WTC11 (cell line): ENCODE data around the gene SLC25A46. TPM values are rescaled to one million over a fixed set of nuclear protein-coding genes. Genes with fewer than 3 reads are reported as not detected.

Experiments
- ATAC-seq: fragments of 200-7000 bp; cut with Tn5 transposase; 2 replicates; pipeline ENCODE4 v1.10.0; 2021; ENCODE audit warnings: mild to moderate bottlenecking, moderate library complexity
- CTCF ChIA-PET: fragments of 300-600 bp; sonication (Branson Sonifier 250); formaldehyde crosslinking; loops from one replicate; lab custom pipeline; 2021; ENCODE audit warnings: antibody characterized with exemption; lab: Charles Lee
- POLR2A ChIA-PET: fragments of 350-600 bp; sonication (Branson Sonifier 250); formaldehyde crosslinking; loops from one replicate; lab custom pipeline; 2021; ENCODE audit warnings: antibody characterized with exemption; lab: Charles Lee
- DNase-seq: peaks from one replicate; pipeline ENCODE4 v3.0.0; 2021; ENCODE audit warnings: low spot score
- H3K27ac Mint-ChIP-seq: 2 replicates; pipeline ENCODE4 v1.8.0; 2021; ENCODE audit warnings: mixed read lengths
- H3K27me3 Mint-ChIP-seq: 2 replicates; pipeline ENCODE4 v1.8.0; 2021; ENCODE audit warnings: low read depth, mild to moderate bottlenecking, moderate library complexity, mixed read lengths
- H3K36me3 Mint-ChIP-seq: 2 replicates; pipeline ENCODE4 v1.8.0; 2021; ENCODE audit warnings: mixed read lengths
- H3K4me1 Mint-ChIP-seq: 2 replicates; pipeline ENCODE4 v1.8.0; 2022; ENCODE audit warnings: mixed read lengths
- H3K4me3 Mint-ChIP-seq: 2 replicates; pipeline ENCODE4 v1.8.0; 2021; ENCODE audit warnings: mild to moderate bottlenecking, moderate library complexity, mixed read lengths
- H3K9me3 Mint-ChIP-seq: 2 replicates; pipeline ENCODE4 v1.8.0; 2021; ENCODE audit warnings: mixed read lengths
- ATF1 ChIP-seq: sonication (generic); formaldehyde crosslinking; IDR thresholded peaks from 2 replicates; pipeline ENCODE4 v1.8.1; 2023; ENCODE audit warnings: mild to moderate bottlenecking, moderate library complexity, missing genetic modification reagents
- CREM ChIP-seq: sonication (generic); formaldehyde crosslinking; IDR thresholded peaks from 2 replicates; pipeline ENCODE4 v1.8.1; 2022; ENCODE audit warnings: mild to moderate bottlenecking, missing genetic modification reagents, moderate library complexity
- FOXJ3 ChIP-seq: sonication (generic); formaldehyde crosslinking; IDR thresholded peaks from 2 replicates; pipeline ENCODE4 v1.9.0; 2021; ENCODE audit warnings: missing genetic modification reagents, mild to moderate bottlenecking, borderline replicate concordance
- FOXP1 ChIP-seq: sonication (generic); formaldehyde crosslinking; IDR thresholded peaks from 2 replicates; pipeline ENCODE4 v1.8.0; 2022; ENCODE audit warnings: missing genetic modification reagents, mild to moderate bottlenecking, moderate library complexity, borderline replicate concordance
- KAT7 ChIP-seq: sonication (generic); formaldehyde crosslinking; IDR thresholded peaks from 2 replicates; pipeline ENCODE4 v1.8.1; 2023; ENCODE audit warnings: missing genetic modification reagents, mild to moderate bottlenecking, borderline replicate concordance
- NFYB ChIP-seq: sonication (generic); formaldehyde crosslinking; conservative IDR thresholded peaks from 2 replicates; pipeline ENCODE4 v1.8.0; 2022; ENCODE audit warnings: low read depth, missing genetic modification reagents
- NR2C2 ChIP-seq: sonication (generic); formaldehyde crosslinking; IDR thresholded peaks from 2 replicates; pipeline ENCODE4 v1.8.0; 2022; ENCODE audit warnings: mild to moderate bottlenecking, missing genetic modification reagents
- SMAD4 ChIP-seq: sonication (generic); formaldehyde crosslinking; IDR thresholded peaks from 2 replicates; pipeline ENCODE4 v1.8.0; 2022; ENCODE audit warnings: mild to moderate bottlenecking, missing genetic modification reagents
- SOX15 ChIP-seq: fragments of 250-450 bp; sonication (Bioruptor Pico); IDR thresholded peaks from 2 replicates; pipeline ENCODE4 v1.9.0; 2021; ENCODE audit warnings: mild to moderate bottlenecking
- ZBTB21 ChIP-seq: sonication (generic); formaldehyde crosslinking; IDR thresholded peaks from 2 replicates; pipeline ENCODE4 v1.8.1; 2023; ENCODE audit warnings: mild to moderate bottlenecking, missing genetic modification reagents, borderline replicate concordance
- ZNF396 ChIP-seq: fragments of 250-450 bp; sonication (Bioruptor Pico); IDR thresholded peaks from 2 replicates; pipeline ENCODE4 v1.8.0; 2021; ENCODE audit warnings: mild to moderate bottlenecking, moderate library complexity, borderline replicate concordance
- total RNA-seq: library from RNA; stranded (reverse); gene quantifications from 3 replicates; pipeline ENCODE4 v1.2.3, GENCODE V29; 2021
- TF ChIP-seq, protein P1 (sequence below): sonication (generic); formaldehyde crosslinking; IDR thresholded peaks from 2 replicates; pipeline ENCODE4 v1.8.1; 2022; ENCODE audit warnings: mild to moderate bottlenecking, moderate library complexity, missing genetic modification reagents
- TF ChIP-seq, protein P2 (sequence below): fragments of 250-450 bp; sonication (Bioruptor Pico); IDR thresholded peaks from 2 replicates; pipeline ENCODE4 v1.9.0; 2021; ENCODE audit warnings: mild to moderate bottlenecking
- TF ChIP-seq, protein P3 (sequence below): sonication (generic); formaldehyde crosslinking; IDR thresholded peaks from 2 replicates; pipeline ENCODE4 v1.8.1; 2022; ENCODE audit warnings: low read depth, missing genetic modification reagents, borderline replicate concordance
- TF ChIP-seq, protein P4 (sequence below): sonication (generic); formaldehyde crosslinking; IDR thresholded peaks from 2 replicates; pipeline ENCODE4 v1.8.1; 2022; ENCODE audit warnings: low read depth, mild to moderate bottlenecking, moderate library complexity, missing genetic modification reagents, borderline replicate concordance
- TF ChIP-seq, protein P5 (sequence below): sonication (generic); formaldehyde crosslinking; IDR thresholded peaks from 2 replicates; pipeline ENCODE4 v1.8.0; 2022; ENCODE audit warnings: missing genetic modification reagents
- TF ChIP-seq, protein P6 (sequence below): sonication (generic); formaldehyde crosslinking; IDR thresholded peaks from 2 replicates; pipeline ENCODE4 v1.8.1; 2022; ENCODE audit warnings: missing genetic modification reagents, borderline replicate concordance
- TF ChIP-seq, protein P7 (sequence below): sonication (generic); formaldehyde crosslinking; IDR thresholded peaks from 2 replicates; pipeline ENCODE4 v1.8.1; 2023; ENCODE audit warnings: mild to moderate bottlenecking, missing genetic modification reagents, borderline replicate concordance

SLC25A46 gene
- total RNA-seq, 1 experiment from 2014 or later, result 19.2 TPM

DNA sequence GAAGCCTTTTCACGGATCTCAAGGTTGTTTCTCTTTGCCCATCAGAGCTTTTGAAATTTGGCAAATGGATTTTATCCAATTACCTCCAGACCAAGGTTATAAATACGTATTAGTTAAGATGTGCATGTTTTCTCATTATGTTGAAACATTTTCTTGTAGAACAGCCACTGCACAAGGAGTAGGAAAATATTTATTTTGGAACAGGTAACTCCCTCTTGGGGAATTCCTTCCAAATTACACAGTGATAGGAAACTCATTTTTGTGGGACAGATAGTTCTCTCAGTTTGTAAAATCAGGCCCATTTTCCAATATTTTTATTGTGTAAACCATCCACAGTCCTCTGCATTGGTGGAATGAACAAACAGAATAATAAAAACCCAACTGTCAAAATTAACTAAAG lies 35.3 kb upstream of the SLC25A46 start:
- ChIA-PET POLR2A (no interaction called here), CTCF (interaction anchor here (0.9 kb wide), 1 partner anchor 11 kb away, joined by 5 read pairs; no protein-coding TSS in a partner anchor)
- no peak overlapping the region for H3K27ac Mint-ChIP-seq
- ATAC-seq, result no peak
- H3K4me3 Mint-ChIP-seq, result no peak overlapping the region
- H3K27me3 Mint-ChIP-seq, result peaks cover 5% of the 10 kb centered on the region; the same call in 1 of the 2 replicates
- no peaks in the 10 kb centered on the region for H3K4me1 Mint-ChIP-seq
- H3K9me3 Mint-ChIP-seq, result no peaks in the 10 kb centered on the region
- no peaks in the 10 kb centered on the region for H3K36me3 Mint-ChIP-seq
- no peak for DNase-seq
- TF ChIP-seq FOXP1 (CRISPR knock-in tag) (no peak), SMAD4 (CRISPR knock-in tag) (no peak), KAT7 (CRISPR knock-in tag) (no peak), ZNF396 (CRISPR knock-in tag) (no peak), ZBTB21 (no peak), CREM (CRISPR knock-in tag) (no peak), SOX15 (CRISPR knock-in tag) (no peak), NFYB (no peak), NR2C2 (CRISPR knock-in tag) (no peak)
- TF ChIP-seq, protein P1, sequence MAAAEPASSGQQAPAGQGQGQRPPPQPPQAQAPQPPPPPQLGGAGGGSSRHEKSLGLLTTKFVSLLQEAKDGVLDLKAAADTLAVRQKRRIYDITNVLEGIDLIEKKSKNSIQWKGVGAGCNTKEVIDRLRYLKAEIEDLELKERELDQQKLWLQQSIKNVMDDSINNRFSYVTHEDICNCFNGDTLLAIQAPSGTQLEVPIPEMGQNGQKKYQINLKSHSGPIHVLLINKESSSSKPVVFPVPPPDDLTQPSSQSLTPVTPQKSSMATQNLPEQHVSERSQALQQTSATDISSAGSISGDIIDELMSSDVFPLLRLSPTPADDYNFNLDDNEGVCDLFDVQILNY, result no peak
- TF ChIP-seq, protein P2, sequence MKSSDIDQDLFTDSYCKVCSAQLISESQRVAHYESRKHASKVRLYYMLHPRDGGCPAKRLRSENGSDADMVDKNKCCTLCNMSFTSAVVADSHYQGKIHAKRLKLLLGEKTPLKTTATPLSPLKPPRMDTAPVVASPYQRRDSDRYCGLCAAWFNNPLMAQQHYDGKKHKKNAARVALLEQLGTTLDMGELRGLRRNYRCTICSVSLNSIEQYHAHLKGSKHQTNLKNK (CRISPR knock-in tag), result no peak
- TF ChIP-seq, protein P3, sequence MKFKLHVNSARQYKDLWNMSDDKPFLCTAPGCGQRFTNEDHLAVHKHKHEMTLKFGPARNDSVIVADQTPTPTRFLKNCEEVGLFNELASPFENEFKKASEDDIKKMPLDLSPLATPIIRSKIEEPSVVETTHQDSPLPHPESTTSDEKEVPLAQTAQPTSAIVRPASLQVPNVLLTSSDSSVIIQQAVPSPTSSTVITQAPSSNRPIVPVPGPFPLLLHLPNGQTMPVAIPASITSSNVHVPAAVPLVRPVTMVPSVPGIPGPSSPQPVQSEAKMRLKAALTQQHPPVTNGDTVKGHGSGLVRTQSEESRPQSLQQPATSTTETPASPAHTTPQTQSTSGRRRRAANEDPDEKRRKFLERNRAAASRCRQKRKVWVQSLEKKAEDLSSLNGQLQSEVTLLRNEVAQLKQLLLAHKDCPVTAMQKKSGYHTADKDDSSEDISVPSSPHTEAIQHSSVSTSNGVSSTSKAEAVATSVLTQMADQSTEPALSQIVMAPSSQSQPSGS, result no peak
- TF ChIP-seq, protein P4, sequence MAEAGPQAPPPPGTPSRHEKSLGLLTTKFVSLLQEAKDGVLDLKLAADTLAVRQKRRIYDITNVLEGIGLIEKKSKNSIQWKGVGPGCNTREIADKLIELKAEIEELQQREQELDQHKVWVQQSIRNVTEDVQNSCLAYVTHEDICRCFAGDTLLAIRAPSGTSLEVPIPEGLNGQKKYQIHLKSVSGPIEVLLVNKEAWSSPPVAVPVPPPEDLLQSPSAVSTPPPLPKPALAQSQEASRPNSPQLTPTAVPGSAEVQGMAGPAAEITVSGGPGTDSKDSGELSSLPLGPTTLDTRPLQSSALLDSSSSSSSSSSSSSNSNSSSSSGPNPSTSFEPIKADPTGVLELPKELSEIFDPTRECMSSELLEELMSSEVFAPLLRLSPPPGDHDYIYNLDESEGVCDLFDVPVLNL (CRISPR knock-in tag), result no peak
- TF ChIP-seq, protein P5, sequence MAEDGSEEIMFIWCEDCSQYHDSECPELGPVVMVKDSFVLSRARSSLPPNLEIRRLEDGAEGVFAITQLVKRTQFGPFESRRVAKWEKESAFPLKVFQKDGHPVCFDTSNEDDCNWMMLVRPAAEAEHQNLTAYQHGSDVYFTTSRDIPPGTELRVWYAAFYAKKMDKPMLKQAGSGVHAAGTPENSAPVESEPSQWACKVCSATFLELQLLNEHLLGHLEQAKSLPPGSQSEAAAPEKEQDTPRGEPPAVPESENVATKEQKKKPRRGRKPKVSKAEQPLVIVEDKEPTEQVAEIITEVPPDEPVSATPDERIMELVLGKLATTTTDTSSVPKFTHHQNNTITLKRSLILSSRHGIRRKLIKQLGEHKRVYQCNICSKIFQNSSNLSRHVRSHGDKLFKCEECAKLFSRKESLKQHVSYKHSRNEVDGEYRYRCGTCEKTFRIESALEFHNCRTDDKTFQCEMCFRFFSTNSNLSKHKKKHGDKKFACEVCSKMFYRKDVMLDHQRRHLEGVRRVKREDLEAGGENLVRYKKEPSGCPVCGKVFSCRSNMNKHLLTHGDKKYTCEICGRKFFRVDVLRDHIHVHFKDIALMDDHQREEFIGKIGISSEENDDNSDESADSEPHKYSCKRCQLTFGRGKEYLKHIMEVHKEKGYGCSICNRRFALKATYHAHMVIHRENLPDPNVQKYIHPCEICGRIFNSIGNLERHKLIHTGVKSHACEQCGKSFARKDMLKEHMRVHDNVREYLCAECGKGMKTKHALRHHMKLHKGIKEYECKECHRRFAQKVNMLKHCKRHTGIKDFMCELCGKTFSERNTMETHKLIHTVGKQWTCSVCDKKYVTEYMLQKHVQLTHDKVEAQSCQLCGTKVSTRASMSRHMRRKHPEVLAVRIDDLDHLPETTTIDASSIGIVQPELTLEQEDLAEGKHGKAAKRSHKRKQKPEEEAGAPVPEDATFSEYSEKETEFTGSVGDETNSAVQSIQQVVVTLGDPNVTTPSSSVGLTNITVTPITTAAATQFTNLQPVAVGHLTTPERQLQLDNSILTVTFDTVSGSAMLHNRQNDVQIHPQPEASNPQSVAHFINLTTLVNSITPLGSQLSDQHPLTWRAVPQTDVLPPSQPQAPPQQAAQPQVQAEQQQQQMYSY (CRISPR knock-in tag), result no peak
- TF ChIP-seq, protein P6, sequence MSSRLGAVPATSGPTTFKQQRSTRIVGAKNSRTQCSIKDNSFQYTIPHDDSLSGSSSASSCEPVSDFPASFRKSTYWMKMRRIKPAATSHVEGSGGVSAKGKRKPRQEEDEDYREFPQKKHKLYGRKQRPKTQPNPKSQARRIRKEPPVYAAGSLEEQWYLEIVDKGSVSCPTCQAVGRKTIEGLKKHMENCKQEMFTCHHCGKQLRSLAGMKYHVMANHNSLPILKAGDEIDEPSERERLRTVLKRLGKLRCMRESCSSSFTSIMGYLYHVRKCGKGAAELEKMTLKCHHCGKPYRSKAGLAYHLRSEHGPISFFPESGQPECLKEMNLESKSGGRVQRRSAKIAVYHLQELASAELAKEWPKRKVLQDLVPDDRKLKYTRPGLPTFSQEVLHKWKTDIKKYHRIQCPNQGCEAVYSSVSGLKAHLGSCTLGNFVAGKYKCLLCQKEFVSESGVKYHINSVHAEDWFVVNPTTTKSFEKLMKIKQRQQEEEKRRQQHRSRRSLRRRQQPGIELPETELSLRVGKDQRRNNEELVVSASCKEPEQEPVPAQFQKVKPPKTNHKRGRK (CRISPR knock-in tag), result no peak
- TF ChIP-seq, all 79 proteins: peak for 0

DNA sequence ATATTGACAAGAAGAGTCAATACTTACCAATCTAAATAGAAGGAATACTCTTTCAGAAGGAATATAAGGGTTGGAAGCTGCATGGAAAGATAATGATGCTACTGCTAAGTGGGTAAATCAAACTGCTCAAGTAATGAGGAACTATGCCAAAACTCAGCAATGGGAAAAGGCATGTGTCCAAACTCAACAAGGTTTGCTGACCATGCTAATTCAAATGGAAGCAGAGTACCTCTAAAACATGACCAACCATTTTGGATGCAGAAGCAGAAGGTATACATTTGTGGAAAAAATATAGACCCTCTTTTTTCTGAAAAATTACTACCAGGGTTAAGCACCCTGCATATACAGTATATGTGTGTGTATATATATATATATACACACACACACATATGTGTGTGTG lies 33.5 kb upstream of the SLC25A46 start:
- Mint-ChIP-seq H3K4me1 (no peaks in the 10 kb centered on the region), H3K9me3 (no peaks in the 10 kb centered on the region), H3K27me3 (peaks cover 5% of the 10 kb centered on the region; the same call in 1 of the 2 replicates), H3K27ac (no peak overlapping the region), H3K4me3 (no peak overlapping the region), H3K36me3 (no peaks in the 10 kb centered on the region)
- no peak for ATAC-seq
- ChIA-PET CTCF (no interaction called here), POLR2A (no interaction called here)
- no peak for DNase-seq
- TF ChIP-seq FOXJ3 (CRISPR knock-in tag) (no peak), ATF1 (CRISPR knock-in tag) (no peak)
- TF ChIP-seq, protein P7, sequence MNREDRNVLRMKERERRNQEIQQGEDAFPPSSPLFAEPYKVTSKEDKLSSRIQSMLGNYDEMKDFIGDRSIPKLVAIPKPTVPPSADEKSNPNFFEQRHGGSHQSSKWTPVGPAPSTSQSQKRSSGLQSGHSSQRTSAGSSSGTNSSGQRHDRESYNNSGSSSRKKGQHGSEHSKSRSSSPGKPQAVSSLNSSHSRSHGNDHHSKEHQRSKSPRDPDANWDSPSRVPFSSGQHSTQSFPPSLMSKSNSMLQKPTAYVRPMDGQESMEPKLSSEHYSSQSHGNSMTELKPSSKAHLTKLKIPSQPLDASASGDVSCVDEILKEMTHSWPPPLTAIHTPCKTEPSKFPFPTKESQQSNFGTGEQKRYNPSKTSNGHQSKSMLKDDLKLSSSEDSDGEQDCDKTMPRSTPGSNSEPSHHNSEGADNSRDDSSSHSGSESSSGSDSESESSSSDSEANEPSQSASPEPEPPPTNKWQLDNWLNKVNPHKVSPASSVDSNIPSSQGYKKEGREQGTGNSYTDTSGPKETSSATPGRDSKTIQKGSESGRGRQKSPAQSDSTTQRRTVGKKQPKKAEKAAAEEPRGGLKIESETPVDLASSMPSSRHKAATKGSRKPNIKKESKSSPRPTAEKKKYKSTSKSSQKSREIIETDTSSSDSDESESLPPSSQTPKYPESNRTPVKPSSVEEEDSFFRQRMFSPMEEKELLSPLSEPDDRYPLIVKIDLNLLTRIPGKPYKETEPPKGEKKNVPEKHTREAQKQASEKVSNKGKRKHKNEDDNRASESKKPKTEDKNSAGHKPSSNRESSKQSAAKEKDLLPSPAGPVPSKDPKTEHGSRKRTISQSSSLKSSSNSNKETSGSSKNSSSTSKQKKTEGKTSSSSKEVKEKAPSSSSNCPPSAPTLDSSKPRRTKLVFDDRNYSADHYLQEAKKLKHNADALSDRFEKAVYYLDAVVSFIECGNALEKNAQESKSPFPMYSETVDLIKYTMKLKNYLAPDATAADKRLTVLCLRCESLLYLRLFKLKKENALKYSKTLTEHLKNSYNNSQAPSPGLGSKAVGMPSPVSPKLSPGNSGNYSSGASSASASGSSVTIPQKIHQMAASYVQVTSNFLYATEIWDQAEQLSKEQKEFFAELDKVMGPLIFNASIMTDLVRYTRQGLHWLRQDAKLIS, result no peak
- TF ChIP-seq, protein P1, result no peak
